Right hindlimb (tissue), 1 donor: ENCODE results near the gene ITGA2.

Experiments used
- DNase-seq: peaks from one replicate; pipeline ENCODE4 v3.0.0-alpha.2; 2018

Gene ITGA2

DNA sequence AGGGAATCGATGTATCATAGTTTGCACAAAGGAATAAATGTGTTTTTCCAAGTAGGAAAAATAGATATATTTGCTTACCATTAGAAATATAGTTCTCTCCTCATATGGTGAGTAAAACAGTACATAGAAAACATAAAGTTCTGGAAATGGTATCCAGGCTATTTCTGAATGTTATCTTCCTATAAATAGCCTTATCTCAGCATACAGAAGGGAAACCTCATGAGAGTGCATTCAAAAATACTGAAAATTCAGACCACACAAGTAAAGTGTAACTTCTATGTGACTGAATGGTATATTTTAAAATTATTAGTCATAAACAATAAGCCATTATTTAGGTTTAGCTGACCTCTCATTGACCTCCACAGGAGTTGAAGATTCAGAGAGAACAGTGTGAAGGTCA, 76.9 kb downstream of the ITGA2 start:
- DNase-seq = no peak

DNA sequence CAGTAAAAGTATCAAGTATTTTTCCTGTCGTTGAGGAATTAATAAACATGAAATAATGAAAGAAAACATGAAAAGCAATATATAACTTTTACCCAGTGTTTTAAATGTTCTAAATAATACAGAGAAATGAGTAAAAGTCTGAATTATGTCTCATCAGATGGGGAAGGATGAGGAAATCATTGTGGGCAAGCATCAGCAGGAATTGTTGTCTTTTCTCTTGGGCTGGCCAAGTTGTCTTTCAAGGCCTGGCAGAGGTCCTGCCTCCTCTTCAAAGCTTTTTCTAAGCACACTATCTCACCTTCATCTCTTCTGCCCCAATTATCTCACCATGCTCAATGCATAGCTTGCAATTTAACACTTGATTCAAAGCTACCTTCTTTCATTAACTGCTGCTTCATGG, 78.5 kb downstream of the ITGA2 start:
- no peak for DNase-seq

DNA sequence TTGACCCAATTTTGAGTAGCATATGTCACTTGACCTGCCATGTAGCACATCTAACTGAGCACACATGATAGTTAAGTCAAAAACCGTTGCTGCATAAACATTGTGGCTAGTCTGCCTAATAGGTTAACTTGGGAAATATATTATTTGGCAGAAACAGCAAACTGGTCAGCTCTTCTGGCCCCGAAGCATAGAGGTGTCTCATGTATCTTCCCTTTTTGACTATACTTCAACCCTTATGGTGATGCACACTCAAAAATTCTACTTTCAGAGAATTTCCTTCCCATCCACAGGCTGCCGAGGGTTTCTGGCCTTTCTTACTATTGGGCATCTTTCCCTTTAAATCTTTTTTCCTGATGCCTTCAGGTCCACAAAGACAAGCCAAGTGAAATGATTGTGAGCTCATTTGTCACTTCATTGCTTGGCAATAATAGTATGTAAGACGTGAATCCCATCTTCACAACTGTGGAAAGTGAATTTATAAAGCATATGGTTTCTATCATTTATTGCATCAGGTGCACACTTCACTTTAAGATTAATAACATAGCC, 79.2 kb downstream of the ITGA2 start:
- peak; percentile 34 for DNase-seq

DNA sequence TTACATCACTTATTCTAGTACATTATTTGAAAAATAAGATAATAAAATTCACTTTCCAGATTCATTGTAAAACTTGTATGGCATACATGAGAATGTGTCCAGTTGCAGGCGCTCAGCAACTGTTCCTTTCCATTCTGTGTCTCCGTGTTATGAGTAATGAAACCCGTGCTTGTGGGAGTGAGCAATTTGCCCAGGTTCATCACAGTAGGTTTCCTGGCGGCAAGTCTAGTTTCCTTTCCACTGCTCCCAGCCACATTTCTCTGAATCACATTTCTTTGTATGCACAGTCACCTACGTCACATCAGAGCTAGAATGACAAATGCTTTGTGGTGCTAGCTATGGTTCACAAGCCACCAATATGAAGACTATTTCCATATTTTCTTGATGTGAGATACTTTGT, 80.5 kb downstream of the ITGA2 start:
- DNase-seq = peak; percentile 73

DNA sequence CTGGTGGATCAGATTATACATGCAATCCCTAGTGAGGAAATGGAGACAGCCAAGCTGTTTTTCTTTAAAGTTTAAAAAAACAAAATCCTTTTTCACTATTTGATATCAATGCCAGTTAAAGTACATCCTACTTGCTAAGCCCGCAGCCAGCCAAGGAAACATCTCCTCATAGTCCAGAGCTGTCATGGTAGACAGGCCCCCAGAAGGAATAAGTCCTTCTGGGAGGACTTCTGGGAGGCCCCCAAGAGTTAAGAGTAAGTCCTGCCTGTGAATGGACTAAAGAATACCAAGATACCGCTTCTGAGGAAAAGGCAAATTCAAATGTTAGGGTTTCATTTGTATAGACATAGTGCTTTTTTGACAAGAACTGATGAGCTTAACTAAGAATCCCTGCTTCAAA, 82.1 kb downstream of the ITGA2 start:
- DNase-seq = no peak

DNA sequence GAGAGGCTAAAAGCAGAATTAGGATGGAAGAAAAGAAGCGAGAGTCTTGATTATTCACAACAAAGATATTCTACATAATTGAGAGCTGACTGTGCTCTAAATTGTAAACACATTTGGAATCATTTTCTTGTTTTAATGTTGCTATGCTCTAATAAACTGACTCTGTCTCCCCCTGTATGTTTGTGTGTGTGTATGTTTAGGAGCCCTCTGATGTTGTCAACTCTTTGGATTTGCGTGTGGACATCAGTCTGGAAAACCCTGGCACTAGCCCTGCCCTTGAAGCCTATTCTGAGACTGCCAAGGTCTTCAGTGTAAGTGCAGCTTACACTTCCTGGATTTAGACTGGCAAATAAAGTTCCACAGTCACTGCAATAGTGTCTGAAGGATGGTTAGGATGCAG, 82.6 kb downstream of the ITGA2 start:
- no peak for DNase-seq

DNA sequence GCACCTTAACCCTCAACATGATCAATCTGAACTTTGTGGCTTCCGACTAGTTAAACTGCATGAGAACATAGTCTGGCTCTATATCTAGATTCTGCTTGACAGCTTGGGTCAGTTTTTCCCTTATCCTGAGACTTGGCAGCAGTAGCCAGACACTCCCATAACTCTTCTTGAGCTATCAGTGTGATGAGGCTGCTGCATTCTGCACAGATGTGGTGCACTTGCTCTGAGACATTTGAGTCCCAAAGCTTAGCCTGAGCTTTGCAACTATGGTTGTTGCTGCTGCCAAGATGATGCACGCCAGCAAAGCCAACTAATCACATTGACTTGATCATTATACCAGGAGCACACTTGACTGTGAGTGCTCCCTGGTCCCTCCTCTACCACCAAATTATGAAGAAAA, 84.2 kb downstream of the ITGA2 start:
- DNase-seq = peak; percentile 43

DNA sequence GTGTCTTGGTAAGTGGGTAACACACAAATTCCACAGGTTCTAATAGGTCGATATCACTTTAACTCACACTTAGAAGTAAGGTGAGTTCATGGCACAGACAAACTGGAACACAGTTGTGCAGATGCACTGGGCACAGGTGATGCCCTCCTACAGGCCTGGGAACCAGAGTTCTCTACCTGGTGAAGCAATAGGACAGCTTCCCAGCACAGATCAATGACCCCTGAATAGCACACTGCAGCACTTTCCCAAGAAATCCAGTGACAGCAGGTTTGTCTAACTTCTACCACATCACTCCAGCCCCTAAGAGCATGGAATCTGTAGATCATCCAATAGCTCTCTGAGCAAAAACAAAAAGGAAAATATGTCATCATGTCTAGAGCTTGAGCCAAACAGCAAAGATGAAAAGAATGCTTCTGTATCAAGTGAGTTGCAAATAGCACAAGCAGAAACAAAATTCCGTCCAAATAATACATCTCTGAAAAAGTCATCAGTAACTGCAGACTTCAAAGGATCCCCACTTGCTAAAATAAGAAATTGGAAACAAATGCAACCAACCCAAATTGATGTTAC, 86.9 kb downstream of the ITGA2 start:
- peak; percentile 41 for DNase-seq

DNA sequence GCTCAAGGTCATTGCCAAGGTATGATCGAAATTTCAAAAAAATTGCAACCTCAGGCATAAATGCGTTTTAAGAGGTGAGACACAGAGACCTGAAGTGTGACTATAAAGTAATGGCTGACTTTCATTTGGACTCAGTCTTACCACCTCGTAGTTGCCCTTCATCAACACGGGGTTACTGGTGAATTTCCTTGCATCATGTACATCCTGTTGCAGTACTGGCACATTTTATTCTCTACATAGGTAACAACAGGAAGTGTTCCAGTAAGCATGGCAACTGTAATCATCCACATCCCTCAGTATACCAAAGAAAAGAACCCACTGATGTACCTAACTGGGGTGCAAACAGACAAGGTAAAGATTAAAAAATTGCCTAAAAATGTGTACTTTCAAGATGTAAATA, 91.1 kb downstream of the ITGA2 start:
- no peak for DNase-seq

DNA sequence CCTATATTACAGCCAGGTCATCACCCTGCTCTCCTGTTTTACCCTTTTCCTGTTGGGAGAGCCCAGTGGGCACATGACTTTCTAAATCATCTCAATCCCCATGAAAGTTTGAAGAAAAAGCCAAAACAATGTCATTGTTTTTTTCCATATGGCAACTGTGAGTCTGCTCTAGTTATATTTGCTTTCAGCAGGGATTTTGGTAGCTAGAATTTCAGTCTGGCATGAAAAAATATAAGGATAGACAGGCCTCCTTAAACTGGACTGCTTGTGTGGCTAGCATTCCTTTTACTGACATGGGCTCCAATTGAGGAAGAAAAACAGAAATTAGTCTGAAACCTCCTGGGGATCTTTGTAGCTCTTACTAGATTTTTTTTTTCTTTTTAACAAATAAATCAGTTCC, 94.8 kb downstream of the ITGA2 start:
- no peak for DNase-seq

DNA sequence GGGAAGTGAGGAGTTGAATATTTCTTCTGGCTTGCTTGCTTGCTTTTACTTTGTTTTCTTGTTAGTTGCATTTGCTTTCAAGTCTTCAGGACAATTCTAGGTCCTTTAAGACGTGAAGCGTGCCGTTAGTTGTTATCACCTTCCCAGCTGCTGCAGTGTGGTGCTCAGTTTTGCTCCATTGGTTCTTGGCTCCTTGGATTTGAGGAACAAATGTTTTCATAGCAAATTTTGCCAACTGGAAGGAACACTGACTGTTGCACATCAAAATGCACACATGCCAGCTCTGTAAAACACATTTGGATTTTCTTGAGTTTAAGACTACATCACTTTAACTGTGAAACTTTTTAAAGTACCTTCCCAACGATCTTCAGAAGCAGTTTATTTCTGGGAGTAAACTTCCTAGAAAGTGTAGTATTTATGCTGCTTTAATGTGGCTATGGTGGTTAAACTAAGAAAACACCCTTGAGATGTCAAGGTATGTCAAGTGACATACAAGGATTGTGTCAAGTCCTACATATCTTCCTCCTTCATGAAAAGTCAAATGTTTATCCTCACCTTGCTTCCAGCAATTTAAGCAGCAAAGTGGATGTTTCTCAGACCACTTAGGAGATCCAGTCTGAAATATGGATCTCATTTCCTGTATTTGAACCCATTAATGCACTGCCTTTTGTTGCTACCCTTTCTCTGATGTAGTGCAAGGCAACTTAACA, 95.5 kb downstream of the ITGA2 start:
- DNase-seq = peak; percentile 63

DNA sequence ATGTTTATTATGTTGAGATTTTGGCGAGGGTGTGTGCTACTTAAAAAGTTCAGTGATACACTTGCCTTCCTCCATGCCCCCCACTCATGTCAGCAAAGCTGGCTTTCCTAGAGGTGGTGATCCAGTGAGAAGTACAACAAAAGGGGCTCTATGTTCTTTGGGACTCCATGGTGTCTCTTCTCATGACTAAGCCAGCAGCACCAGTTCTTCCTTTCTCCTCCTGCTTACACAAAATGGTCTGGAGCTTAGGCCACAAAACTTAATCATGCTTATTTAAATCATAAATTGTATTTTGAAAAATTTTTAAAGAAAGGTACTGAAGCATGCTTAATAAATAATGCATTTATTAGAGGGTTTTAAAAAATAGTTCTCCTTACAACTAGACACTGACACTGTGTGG, 98.0 kb downstream of the ITGA2 start:
- DNase-seq = no peak

DNA sequence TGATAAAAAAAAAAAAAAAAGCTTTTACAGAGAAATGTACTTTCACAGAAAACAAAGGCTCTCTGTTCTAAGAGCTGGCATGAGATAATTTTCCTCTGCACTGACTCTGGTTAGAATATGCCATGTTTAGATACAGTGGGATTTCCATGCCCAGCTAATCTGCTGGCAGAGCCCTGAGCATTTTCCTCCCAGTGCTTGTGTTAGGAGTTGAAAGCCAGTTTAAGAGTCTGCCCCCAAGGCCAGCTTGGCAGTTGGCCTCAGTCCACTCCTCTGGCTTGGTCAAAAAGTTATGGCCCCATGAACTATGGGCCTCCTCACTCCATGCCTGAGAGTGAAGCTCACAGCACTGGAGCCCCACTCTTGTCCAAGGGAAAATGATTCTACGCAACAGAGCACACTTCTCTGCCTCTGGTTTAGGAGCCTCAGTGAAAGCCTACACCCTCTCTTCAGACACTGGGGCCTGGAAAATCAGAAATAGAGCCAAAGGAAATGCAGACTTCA, 98.5 kb downstream of the ITGA2 start:
- DNase-seq = peak; percentile 61

DNA sequence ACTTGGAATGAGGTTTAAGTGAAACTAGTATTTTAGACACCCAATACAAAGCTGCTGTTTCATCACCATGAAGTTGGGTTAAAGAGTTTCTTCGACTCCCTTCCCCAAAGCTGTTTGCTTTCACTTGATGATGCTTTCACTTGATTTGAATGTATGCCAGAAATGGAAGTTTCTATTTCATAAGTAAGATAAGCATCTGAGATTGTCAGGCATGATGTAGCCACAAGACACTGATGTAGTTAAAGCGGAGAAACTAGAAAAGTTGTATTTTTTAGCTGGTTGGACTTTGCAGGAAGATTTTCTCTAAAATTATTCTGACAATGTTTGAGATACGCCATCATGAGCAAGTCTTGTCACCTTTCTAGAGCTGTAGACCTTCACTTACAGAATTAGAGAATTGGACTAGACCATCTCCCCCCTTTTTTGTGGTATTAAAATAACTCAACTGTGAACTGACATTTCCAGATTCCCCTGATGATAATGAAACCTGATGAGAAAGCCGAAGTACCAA, 100.4 kb downstream of the ITGA2 start:
- no peak for DNase-seq

DNA sequence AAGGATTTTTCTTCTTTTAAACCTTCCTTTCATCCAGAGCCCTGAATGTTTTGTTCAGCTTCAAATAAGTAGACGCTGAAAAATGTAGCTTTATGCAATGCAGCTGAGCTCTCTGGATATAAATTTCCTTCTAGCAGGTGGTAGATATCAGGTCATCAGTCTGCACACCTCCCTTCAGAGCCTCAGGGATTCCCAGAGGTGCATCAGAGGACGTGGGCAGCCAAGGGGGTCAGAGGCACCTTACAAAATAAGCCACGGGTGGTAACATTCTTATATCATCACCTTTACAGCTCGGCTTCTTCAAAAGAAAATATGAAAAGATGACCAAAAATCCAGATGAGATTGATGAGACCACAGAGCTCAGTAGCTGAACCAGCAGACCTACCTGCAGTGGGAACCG, 101.1 kb downstream of the ITGA2 start:
- no peak for DNase-seq

DNA sequence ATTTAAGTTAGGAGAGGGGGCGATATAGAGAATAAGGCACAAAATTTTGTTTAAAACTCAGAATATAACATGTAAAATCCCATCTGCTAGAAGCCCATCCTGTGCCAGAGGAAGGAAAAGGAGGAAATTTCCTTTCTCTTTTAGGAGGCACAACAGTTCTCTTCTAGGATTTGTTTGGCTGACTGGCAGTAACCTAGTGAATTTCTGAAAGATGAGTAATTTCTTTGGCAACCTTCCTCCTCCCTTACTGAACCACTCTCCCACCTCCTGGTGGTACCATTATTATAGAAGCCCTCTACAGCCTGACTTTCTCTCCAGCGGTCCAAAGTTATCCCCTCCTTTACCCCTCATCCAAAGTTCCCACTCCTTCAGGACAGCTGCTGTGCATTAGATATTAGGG, 102.1 kb downstream of the ITGA2 start:
- DNase-seq = no peak

DNA sequence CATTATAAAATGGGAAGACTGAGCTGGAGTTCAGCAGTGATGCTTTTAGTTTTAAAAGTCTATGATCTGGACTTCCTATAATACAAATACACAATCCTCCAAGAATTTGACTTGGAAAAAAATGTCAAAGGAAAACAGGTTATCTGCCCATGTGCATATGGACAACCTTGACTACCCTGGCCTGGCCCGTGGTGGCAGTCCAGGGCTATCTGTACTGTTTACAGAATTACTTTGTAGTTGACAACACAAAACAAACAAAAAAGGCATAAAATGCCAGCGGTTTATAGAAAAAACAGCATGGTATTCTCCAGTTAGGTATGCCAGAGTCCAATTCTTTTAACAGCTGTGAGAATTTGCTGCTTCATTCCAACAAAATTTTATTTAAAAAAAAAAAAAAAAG, 103.1 kb downstream of the ITGA2 start:
- no peak for DNase-seq

DNA sequence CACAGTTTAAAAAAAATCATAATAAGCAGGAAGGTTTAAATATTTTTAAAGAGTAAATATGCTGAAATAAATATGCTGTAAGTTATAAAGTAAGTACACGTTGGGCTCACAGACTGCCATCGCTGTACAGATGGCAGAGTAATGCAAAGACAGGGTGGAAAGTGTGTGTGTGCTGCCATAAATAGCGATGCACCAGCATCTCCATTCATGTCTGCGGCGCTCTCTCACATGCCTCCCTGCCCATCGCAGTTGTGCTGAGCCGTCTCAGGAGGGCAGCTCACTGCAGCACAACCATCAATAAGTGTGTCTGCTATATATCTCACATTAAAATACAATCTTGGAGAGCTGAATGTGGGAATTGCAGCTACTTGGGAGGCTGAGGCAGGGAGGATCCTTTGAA, 106.1 kb downstream of the ITGA2 start:
- DNase-seq = no peak

DNA sequence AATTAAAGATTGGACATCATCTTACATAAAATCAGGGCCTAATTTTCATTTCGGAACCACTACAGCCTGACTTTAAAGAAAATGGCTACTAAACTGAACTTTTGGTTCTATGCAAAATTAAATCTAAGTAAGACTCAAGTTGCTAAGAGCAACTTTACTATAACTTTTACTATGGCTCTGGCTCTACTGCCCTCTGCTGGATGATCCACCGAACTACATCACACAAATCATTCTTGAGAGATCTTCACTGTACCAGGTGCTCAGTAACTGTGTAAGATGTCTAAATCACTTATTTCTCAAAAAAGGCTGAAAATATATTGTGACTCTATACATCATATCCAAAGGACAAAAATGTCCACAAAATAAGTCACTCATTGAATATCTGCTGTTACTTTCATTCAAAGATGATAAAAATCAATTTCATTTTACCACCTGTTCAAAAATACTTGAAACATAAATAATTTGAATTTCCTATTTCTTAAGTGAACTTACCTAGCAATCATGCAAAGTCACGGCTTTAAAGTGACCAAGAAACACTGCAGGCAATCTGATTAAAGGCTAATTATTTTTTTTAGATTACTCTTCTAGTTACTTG, 106.9 kb downstream of the ITGA2 start:
- peak; percentile 71 for DNase-seq

DNA sequence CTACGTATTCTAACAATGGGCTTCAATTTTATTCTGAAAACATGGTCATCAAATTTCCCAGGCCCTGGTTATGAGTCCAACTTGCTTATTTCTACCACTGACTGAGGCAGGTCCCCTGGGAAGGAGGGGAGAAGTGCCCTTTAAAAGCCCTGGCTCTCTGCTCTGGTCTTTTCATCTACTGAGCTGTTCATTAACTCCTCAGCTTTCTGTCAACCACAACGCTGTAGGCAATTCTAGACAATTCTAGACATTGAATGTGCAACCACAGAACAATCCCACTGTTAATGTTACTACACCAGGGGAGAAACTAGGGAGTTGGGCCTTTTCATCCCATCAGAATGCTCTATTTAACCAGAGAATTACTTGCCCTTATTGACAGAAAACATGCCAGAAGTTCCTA, 110.4 kb downstream of the ITGA2 start:
- DNase-seq = no peak

DNA sequence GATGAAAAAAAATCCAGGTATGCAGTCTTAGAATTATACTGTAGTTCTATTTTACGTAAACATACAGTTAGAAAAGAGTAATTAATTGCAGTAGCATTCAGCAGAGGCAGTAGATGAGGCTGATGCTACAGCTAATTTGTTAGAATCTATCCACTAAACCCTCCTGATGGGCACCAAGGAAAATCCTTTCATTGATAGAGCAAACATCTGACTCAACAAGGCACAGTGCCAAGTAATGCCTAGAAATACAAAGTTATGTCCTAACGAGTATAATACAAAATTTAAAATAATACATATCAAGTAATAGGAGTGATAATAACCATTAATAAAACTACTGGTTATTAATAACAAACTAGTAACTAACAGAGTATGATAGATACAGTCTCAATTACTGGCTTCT, 111.5 kb downstream of the ITGA2 start:
- no peak for DNase-seq

DNA sequence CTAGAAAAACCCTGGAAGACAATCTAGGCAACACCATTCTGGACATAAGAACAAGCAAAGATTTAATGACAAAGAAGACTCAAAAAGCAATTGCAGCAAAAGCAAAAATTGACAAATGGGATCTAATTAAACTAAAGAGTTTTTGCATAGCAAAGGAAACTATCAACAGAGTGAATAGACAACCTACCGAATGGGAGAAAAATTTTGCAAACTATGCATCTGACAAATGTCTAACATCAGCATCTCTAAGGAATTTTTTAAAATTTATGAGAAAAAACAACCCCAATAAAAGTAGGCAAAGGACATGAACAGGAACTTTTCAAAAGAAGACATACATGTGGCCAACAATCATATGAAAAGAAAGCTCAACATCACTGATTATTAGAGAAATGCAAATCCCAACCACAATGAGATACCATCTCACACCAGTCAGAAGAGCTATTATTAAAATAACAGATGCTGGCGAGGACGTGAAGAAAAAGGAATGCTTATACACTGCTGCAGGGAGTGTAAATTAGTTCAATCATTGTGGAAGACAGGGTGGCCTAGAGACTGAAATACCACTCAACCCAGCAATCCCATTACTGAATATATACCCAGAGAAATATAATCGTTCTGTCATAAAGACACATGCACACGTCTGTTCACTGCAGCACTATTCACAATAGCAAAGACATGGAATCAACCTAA, 116.6 kb downstream of the ITGA2 start:
- DNase-seq = no peak

DNA sequence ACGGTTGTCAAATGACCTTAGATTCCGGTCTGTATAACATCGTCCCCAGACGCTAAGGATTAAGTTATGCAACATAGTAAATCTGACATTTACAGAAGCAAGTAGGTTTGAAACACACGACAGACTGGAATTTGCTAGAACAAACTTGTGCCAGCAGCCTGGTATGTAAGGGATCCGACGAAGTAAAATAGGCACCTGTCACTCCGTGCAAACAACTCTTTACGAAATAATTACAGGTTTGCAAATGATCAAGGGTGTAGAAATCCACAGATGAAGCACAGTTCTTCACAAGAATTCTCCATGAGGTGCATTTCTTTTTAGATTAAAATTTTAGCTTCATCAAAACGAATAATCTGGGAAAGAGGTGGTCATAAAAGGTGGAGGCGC, 119.9 kb downstream of the ITGA2 start:
- no peak for DNase-seq
